ENCODE measurements around the gene OR7G3.

OR7G3 gene

DNA sequence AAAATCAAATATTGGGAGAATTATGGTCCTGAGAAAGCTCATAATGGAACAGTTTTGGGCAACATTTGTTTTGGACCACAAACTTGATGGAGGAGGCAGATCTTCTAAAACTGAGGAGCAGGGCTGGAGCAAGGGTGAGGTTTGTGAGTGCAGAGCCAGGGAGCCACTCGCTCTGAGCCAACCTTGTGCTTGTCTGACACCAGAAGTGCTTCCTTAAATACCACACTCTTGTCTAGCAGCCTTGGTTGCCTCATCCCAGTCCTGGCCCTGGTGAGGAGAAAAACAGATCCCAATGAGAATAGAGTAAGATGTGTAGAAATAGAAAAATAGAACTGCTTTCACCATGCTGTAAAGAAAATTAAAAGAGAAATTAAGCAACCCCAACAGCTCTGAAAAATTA is 20.1 kb upstream of the OR7G3 start:
- Histone ChIP-seq H3K36me3 (ENCODE audit: insufficient read depth, low read length) (peaks cover 13% of the 10 kb centered on the region; the same call in 1 of the 2 replicates), H4K20me1 (ENCODE audit: insufficient read depth, low read length, poor library complexity, severe bottlenecking) (peaks cover 32% of the 10 kb centered on the region), H3K9me2 (replicated peaks; ENCODE audit: low read depth, low read length) (no peaks in the 10 kb centered on the region), H3K27me3 (ENCODE audit: insufficient read depth, low read length, poor library complexity, severe bottlenecking) (no peaks in the 10 kb centered on the region), H3K9me3 (ENCODE audit: insufficient read depth, low read depth, low read length) (peaks cover 12% of the 10 kb centered on the region; the same call in 1 of the 2 replicates), H3K4me1 (ENCODE audit: insufficient read depth, low read length, poor library complexity, severe bottlenecking) (peaks cover 11% of the 10 kb centered on the region), H3K9ac (ENCODE audit: low read depth, low read length, poor library complexity, severe bottlenecking) (no peak overlapping the region), H3K4me3 (ENCODE audit: low read length, poor library complexity, severe bottlenecking) (no peak overlapping the region), H2AFZ (ENCODE audit: low read length) (no peak overlapping the region), H3K4me2 (ENCODE audit: low read depth, low read length, poor library complexity, severe bottlenecking) (no peak overlapping the region), H3F3A (ENCODE audit: low read depth) (no peaks in the 10 kb centered on the region), H3K79me2 (ENCODE audit: insufficient read depth, low read length) (peaks cover 99% of the 10 kb centered on the region)
- no peak for TF ChIP-seq EZH2phosphoT487 (IDR thresholded peaks at IDR 0.05; ENCODE audit: borderline replicate concordance)
- TF ChIP-seq, protein P1, sequence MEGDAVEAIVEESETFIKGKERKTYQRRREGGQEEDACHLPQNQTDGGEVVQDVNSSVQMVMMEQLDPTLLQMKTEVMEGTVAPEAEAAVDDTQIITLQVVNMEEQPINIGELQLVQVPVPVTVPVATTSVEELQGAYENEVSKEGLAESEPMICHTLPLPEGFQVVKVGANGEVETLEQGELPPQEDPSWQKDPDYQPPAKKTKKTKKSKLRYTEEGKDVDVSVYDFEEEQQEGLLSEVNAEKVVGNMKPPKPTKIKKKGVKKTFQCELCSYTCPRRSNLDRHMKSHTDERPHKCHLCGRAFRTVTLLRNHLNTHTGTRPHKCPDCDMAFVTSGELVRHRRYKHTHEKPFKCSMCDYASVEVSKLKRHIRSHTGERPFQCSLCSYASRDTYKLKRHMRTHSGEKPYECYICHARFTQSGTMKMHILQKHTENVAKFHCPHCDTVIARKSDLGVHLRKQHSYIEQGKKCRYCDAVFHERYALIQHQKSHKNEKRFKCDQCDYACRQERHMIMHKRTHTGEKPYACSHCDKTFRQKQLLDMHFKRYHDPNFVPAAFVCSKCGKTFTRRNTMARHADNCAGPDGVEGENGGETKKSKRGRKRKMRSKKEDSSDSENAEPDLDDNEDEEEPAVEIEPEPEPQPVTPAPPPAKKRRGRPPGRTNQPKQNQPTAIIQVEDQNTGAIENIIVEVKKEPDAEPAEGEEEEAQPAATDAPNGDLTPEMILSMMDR (conservative IDR thresholded peaks at IDR 0.05; ENCODE audit: low read length) = no peak

DNA sequence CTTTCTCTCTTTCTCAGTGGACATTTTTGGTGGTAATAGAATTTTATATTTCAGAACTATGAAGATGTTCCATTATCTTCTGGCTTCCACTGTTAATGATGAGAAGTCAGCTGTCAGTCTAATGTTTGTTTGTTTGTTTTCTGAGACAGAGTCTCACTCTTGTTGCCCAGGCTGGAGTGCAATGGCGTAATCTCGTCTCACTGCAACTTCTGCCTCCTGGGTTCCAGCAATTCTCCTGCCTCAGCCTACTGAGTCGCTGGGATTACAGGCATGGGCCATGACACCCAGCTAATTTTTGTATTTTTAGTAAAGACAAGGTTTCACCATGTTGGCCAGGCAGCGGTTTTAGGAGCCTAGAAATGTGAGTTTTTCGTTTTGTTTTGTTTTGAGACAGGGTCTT is 18.2 kb upstream of the OR7G3 start:
- no peak overlapping the region for H2AFZ ChIP-seq (ENCODE audit: low read length)
- peaks cover 96% of the 10 kb centered on the region for H3K79me2 ChIP-seq (ENCODE audit: insufficient read depth, low read length)
- peaks cover 13% of the 10 kb centered on the region; the same call in 1 of the 2 replicates for H3K36me3 ChIP-seq (ENCODE audit: insufficient read depth, low read length)
- H3K4me2 ChIP-seq (ENCODE audit: low read depth, low read length, poor library complexity, severe bottlenecking) = no peak overlapping the region
- H3K9me2 ChIP-seq (replicated peaks; ENCODE audit: low read depth, low read length) = no peaks in the 10 kb centered on the region
- TF ChIP-seq, protein P1 (conservative IDR thresholded peaks at IDR 0.05; ENCODE audit: low read length) = no peak
- TF ChIP-seq EZH2phosphoT487 (IDR thresholded peaks at IDR 0.05; ENCODE audit: borderline replicate concordance) = no peak
- H3F3A ChIP-seq (ENCODE audit: low read depth) = no peaks in the 10 kb centered on the region
- peaks cover 22% of the 10 kb centered on the region for H3K4me1 ChIP-seq (ENCODE audit: insufficient read depth, low read length, poor library complexity, severe bottlenecking)
- no peak overlapping the region for H3K9ac ChIP-seq (ENCODE audit: low read depth, low read length, poor library complexity, severe bottlenecking)
- no peak overlapping the region for H3K4me3 ChIP-seq (ENCODE audit: low read length, poor library complexity, severe bottlenecking)
- H4K20me1 ChIP-seq (ENCODE audit: insufficient read depth, low read length, poor library complexity, severe bottlenecking) = peaks cover 37% of the 10 kb centered on the region
- H3K27me3 ChIP-seq (ENCODE audit: insufficient read depth, low read length, poor library complexity, severe bottlenecking) = no peaks in the 10 kb centered on the region
- peaks cover 12% of the 10 kb centered on the region; the same call in 1 of the 2 replicates for H3K9me3 ChIP-seq (ENCODE audit: insufficient read depth, low read depth, low read length)

DNA sequence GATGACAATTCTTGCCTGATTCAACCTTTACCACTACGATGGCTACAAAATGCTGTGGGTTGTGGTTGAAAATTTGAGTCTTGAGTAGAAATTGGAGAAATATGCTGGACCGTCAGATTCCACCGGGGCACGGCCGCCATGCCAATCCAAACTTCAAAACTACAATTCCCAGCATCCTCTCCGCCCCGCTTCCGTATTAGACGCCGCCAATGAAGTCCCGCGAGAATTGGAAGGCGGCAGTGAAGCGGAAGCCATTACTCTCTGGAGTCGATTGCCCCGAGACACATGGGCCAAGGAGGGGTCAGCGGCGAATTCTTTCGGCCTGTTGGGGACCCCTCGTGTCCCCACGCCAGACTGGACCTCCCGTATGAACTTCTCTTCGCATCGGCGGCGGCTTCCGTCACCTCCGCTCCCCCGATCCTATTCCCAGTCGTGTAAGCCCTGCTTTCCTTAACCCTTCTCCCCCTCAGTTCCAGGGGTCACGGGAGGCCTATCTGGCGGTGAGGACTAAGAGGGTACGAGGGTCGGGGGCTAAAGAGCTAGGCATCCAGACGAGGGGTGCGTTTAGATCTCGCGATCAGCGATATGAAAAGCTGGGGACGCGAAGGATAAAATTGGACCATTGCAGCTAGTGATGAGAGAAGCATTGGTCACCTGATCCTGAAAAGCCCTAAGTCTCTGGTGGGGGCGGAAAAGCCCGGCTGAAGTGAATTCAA is 13.6 kb upstream of the OR7G3 start, which contains the start of gene ZNF317:
TSS of gene ZNF317 (plus strand) at position 239 of the 716 bp plus-strand sequence. CDS start 15,620 bp downstream, outside the sequence.
- Histone ChIP-seq H3K9me2 (replicated peaks; ENCODE audit: low read depth, low read length) (no peaks in the 10 kb centered on the region), H4K20me1 (ENCODE audit: insufficient read depth, low read length, poor library complexity, severe bottlenecking) (peaks cover 29% of the 10 kb centered on the region), H3K9me3 (ENCODE audit: insufficient read depth, low read depth, low read length) (peaks cover 8% of the 10 kb centered on the region; the same call in 1 of the 2 replicates), H3K4me3 (ENCODE audit: low read length, poor library complexity, severe bottlenecking) (peak within 1 kb of the TSS; percentile 93), H3K36me3 (ENCODE audit: insufficient read depth, low read length) (no peaks in the 10 kb centered on the region), H2AFZ (ENCODE audit: low read length) (peak within 1 kb of the TSS; percentile 100), H3F3A (ENCODE audit: low read depth) (no peaks in the 10 kb centered on the region), H3K9ac (ENCODE audit: low read depth, low read length, poor library complexity, severe bottlenecking) (peak within 1 kb of the TSS; percentile 92), H3K4me1 (ENCODE audit: insufficient read depth, low read length, poor library complexity, severe bottlenecking) (peaks cover 29% of the 10 kb centered on the region), H3K4me2 (ENCODE audit: low read depth, low read length, poor library complexity, severe bottlenecking) (peak within 1 kb of the TSS; percentile 95), H3K79me2 (ENCODE audit: insufficient read depth, low read length) (peaks cover 51% of the 10 kb centered on the region), H3K27me3 (ENCODE audit: insufficient read depth, low read length, poor library complexity, severe bottlenecking) (no peaks in the 10 kb centered on the region)
- TF ChIP-seq, protein P1 (conservative IDR thresholded peaks at IDR 0.05; ENCODE audit: low read length) = no peak
- TF ChIP-seq EZH2phosphoT487 (IDR thresholded peaks at IDR 0.05; ENCODE audit: borderline replicate concordance) = no peak
